IPS DF 4.7 (cell line): ENCODE data around the gene LRRFIP2.
"Not testable (repeated sequence)": the region's sequence is repeated elsewhere in the genome, so short reads cannot be mapped to it uniquely, and the experiment has no call there.

Experiments
- DNase-seq: peaks from one replicate; pipeline ENCODE4 v3.0.0-alpha.2; 2013; ENCODE audit warnings: low spot score; ENCODE audit errors: extremely low read depth

The LRRFIP2 gene

DNA sequence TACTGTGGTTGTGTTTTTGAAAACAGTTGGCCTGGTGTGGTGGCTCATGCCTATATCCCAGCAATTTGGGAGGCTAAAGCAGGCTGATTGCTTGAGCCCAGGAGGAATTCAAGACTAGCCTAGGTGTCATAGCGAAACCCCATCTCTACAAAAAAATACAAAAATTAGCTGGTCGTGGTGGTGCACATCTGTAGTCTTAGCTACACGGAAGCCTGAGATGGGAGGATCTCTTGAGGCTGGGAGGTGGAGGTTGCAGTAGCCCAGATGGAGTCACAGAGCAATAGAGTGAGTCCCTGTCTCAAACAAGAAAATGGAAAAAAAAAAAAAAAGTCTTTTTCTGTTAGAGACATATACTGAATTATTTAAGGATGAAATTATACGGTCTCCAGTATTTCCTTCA lies 14.7 kb upstream of the LRRFIP2 start:
- no peak for DNase-seq

DNA sequence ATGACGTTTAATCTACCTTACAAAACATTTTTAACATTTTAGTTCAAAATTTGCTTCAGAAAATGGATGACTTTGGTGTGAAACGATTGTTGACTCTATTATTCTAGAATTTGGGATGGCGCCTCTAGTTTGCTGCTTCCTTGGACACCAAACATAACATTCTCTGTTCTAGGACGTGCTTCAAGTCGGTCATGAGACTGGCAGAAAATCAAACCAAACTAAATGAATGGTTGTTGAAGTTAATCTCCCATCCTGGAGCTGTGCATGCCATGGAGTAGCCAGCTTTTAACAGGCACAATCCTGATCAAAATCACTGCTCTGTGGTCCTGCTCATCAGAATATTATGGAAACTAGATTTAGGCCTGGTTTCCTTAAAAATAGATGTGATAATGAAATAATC lies 9.6 kb upstream of the LRRFIP2 start:
- no peak for DNase-seq

DNA sequence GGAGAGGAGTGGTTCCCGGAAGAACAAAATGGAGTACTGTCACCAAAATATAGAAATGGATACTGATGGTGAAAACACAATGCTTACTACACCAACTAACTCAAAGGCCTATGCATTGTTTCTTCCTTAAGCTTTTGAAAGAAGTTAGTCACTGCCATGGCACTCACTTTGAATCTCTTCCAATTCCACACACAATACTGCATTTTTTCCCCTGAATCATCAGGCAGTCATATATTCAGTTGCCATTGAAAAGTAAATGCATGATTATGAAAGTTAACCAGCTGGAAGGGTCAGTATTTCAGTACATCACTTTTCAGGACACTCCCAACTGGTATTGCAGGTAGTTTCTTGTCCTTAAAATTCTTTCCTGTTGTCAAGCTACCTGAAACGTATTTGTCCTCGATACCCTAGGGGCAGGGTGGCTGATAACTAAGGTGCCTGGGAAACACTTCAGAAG lies 9.0 kb upstream of the LRRFIP2 start:
- DNase-seq, result no peak

DNA sequence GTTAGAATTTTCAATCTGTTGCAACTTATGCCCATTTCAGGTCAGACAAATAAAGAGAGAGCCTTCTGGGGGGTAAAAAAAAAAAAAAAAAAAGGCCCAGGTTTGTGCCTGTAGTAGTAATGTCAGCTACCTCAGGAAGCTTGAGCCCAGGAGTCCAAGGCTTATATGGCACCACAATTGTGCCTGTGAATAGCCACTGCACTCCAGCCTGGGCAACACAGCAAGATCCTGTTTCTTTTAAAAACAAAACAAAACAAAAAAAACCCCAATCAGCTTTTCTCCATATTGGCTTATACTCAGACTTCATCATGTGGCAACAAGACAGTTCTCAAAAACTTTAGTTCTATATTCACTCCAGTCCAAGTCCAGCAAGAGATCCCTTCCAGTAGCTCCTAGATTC lies 8.4 kb upstream of the LRRFIP2 start:
- DNase-seq, result no peak

DNA sequence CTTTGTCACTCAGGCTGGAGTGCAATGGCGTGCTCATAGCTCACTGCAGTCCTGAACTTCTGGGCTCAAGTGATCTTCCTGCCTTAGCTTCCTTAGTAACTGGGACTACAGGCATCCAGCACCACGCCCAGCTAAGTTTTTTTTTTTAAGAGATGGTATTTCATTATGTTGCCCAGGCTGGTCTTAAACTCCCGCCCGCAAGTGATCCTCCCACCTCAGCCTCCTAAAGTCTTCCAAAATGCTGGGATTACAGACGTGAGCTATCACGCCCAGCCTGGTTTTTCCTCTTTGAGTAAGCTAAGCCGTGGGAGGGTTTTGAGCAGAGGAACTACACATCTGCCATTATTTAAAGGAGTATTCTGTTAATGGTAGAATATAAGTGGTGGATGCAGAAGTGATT lies 7.4 kb upstream of the LRRFIP2 start:
- no peak for DNase-seq

DNA sequence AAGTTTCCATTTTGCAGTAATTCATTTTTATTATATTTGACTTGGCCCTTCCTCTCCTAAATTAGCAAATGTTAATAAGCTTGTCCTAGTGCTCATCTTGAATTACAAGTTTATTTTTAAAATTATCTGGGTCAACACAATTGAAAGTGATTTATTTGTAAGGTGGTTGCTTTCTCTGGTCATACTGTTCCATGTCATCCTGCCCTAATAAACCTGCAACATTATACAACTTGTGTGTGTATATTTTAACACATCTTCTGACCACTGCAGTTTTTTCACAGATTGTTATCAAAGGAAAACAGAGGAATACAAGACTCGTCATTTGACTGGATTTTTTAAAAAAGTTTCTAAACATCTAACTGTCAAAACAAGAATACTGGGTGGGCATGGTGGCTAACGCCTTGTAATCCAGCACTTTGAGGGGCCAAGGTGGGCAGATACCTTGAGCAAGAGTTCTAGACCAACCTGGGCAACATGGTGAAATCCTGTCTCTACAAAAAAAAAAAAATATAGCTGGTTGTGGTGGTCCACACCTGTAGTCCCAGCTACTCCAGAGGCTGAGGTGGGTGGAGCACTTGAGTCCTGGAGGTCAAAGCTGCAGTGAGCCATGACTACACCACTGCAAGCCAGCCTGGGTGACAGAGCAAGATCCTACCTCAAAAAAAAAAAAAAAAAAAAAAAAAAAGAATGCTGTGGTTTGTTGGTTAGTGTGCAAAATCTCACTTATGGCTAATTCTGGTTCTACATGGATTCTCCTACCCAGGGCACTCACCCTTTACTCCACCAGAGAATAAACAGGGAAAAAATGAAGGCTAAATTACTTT lies 5.0 kb upstream of the LRRFIP2 start:
- no peak for DNase-seq

DNA sequence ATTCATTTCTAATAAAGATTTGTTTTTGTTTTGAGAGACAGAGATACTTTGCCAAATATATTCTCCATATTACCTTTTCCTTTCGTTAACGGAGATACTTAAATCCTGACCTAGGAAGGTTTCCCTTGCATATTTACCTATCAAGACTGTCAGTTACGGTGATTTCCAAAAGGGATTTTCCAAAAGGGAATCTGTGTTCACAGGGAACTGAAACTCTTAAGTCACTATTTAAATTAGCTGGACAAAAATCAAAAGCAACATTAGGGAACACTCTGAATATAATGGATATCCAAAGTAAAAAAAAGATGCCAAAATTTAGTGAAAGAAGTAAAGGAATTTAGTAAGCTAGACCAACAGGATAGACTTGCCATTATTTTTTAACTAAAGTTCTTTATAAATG lies 576 bp downstream of the LRRFIP2 start:
- no peak for DNase-seq

DNA sequence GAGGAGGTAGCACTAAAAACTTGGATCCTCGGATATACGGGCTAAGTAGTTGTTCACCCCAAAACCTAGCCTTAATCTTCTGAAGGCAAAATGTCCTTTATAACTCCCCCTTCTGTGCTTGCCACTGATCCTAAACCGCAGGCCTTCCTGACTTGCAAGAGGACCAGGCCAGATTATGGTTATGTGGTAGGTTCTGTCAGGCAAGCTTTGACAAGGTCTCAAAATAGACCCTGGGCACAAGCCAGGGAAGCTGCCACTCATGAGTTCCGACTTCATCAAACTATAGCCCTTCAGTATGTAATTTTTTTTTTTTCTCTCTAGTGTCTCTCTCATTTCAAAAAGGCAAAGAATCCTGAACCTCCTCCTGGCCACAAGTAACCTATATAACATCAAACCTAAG lies 3.2 kb downstream of the LRRFIP2 start:
- DNase-seq, result no peak

DNA sequence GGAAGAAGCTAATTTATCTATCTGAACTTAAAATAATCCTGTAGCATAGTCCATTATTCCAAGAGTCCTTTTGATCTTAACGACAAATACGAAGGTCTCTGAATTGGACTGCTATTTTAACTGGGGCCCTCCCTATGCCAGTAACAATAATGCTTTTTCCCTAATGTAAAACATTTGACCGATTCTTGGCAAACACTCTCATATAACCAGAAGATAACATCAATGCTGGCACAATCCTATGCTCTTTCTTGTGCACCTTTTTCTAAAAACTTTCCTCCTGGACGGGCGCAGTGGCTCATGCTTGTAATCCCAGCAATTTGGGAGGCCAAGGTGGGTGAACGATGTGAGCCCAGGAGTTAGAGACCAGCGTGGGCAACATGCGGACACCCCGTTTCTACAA lies 3.9 kb downstream of the LRRFIP2 start:
- DNase-seq, result no peak

DNA sequence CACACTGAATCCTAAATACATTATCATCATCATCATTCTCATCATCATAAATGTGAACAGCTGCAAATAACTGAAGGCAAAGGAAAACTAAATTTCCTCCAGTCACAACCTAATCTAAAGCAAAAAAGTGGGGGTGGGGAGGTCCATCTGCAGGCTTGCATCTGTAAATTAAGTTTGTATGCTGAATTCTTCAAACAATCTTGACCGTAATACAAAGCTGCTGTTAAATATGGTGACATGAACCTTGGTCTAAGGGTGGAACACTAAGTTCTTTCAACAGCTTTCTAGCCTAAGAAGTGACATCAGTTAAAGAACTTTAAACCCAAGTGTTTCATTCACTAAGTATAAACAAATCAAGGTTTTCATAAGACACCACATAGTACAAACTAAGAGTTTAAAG lies 4.3 kb downstream of the LRRFIP2 start:
- no peak for DNase-seq

DNA sequence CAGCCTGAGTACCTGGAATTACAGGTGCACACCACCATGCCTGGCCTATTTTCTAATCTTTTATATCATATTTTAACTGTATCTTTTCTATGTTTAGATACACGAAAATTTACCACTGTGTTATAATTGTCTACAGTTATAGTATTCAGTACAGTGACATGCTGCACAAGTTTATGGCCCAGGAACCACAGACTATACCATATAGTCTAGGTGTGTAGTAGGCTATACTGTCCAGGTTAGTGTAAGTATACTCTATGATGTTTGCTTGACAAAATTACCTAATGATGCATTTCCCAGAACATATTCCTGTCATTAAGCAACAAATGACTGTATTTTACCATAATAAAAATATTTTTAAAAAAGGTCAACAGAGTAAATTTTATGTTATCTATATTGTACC lies 5.5 kb downstream of the LRRFIP2 start:
- DNase-seq, result no peak

DNA sequence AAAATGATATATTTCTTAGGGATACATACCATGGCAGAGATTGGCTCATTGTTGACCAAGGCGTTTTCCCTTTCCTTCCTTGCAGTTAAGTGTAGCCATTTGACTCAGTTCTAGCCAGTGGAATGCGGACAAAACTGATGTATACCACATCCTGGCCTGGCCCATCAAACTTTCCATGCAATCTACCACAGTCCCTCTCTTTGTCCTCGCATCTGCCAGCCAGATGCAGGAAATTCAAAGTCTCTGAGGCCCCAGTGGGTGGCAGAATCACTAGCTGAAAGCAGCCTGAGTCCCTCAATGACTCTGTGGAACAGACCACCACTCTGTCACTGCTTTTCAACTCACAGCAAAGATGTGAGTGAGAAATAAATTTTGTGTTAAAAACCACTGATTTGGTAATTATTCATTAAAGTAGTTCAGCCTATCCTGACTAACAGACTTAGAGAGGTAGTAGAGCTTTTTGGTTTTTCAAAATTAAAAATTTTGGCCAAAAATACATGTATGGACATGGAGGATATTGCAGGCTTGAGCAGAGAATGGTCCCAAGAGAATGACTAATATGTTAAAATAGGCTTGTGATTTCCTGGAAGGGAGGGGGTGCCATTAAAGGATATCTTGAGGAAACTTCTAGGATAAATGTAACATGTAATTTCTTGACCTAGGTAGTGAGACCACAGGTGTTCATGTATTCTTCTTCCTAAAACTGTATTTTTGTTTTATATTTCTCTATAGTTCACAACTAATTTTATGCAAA lies 10.9 kb downstream of the LRRFIP2 start:
- no peak for DNase-seq

DNA sequence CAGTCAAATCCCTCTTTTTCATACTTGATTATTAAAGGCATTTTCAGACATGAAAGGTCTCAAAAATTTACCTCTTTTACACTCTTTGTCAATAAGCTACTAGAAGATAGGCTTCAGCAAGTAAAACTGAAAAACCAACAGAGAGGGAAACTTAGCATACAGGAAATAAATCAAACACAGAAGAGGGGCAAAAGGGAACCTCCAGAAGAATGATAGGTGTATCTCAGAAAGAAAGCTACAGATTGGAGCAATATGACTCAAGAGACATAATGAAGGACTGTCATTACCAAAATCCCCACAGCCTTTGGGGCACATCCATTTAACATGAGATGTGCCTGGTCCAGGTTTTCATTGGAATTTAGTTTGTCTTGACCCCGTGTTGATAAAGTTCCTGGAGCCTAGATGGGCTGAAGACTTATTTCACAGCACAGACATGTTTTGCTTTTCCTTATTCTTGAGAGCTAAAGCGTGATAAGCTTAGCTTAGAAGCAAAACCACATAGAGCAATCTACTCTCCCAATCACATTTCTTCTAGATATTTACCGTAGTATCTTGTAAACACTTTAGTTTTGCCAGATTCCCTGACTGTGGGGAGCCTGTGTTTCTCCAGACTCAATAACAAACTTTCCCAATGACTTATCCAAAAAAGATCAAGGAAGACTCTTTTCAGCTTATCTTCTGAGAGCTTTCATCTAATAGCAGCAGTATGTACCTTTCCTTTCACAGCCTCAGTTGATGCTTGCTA lies 11.7 kb downstream of the LRRFIP2 start:
- DNase-seq, result no peak

DNA sequence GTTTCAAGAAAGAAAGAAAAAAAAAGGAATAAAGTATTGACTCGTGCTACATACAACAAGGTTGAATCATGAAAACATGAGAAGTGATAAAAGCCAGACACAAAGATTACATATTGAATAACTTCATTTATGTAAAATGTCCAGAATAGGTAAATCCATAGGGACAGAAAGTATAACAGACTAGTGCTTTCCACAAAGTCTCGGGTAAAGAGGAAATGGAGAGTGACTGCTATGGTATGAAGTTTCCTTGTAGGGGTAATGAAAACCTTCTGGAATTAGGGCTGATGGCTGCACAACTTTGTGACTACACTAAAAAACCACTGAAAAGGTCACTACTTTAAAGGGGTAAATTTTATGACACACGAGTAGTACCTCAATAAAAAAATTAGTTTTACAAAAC lies 13.0 kb downstream of the LRRFIP2 start:
- DNase-seq, result no peak

DNA sequence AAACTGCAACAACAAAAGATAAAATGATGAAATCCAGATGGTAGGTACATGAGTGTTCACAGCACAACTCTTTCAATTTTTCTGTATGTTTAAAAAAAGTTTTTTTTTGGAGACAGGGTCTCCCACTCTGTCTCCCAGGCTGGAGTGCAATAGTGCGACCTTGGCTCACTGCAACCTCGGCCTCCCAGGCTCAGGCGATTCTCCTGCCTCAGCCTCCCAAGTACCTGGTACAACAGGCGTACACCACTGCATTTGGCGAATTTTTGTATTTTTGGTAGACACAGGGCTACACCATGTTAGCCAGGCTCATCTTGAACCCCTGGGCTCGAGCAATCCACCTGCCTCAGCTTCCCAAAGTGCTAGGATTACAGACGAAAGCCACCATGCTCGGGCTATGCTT lies 18.6 kb downstream of the LRRFIP2 start:
- DNase-seq, result no peak

DNA sequence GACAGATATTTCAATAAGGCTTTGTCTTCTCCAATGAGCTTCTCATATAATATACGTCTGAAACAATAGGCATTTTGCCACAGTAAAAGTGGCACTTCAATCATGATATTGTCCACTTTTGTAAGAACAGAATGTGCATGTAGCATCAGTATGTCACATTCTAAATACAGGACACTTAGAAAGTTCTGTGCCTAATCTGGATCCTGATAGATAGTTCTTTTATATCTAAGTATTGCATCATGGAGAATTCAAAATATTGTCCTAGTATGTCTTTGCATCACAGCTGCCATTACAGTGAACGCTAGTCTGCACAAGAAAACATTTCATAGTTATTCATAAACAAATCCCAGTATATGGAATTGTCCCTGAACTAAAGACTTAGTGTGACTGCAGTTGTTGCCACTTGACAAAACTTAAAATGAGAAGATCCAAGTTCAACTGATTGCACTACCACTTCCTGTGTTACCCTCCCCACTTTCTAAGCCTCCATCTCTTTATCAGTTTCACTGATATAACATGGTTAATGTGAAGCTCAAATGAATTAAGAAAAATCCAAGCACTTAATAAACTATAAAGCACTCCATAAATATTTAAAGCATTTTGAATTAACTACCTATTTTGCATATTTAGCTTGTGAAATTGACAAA lies 19.6 kb downstream of the LRRFIP2 start:
- no peak for DNase-seq

DNA sequence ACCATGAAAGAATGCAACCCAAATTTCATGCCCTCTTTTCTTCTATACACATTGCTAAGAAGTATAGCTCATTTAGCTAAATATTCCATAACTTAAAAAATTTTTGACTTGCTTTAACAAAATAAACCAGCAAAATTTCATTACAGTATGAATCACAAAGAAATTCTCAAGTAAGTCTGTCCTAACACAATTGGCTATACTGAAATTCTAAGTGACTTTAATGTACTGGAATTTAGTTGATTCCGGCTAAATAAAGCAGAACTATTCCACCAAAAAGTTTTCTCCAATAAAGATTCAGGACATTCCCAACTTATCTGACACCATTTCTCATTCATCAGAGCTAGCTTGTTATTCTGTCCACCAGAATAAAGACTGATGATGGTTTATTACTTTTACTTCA lies 23.8 kb downstream of the LRRFIP2 start:
- no peak for DNase-seq

DNA sequence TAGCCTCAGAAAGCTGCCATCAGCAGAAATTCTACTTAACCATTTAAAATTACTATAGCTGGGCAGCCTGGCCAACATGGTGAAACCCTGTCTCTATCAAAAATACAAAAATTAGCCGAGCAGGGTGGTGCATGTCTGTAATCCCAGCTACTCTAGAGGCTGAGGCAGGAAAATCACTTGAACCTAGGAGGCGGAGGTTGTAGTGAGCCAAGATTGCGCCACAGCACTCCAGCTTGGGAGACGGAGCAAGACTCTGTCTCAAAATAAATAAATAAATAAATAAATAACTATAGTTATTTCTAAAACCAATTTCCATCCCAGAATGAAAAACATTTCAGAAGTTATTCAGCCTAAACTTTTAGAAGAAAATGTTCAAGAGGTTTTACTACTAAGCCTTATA lies 25.1 kb downstream of the LRRFIP2 start:
- no peak for DNase-seq

DNA sequence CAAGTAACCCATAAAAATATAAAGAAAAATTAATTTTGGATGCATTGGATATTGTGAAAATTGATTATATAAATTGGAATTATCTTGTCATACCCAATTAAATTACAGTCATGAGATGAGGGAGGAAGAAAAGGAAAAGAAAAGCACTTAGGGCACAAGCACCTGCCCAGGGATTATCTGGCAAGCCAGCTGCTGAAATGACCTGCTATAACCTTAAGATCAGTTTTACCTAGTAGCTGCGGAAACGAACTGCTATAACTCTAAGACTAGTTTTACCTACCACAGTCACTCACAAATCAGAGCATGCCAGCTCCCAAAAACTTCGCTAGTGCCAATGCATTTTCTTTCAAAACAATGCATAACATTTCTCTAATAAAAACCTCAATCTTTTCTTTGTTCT lies 26.2 kb downstream of the LRRFIP2 start:
- no peak for DNase-seq

DNA sequence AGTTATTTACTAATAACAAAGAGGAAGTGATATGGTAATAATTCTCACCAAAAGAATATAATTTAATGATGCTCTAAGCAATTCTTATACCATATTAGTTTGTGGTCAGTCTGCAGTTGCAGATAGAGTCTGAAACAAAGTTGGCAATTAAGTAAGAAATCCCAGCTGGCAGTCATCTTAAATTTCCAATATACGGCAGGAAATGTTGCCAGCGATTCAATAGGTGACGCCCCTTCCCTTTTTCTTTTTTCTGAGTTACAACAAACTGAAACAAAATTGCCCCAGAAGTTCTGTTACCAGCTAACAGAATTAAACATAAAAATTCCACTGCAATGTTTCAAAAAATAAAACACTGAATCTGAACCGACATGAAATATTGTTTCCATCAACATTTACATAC lies 26.7 kb downstream of the LRRFIP2 start:
- DNase-seq, result no peak

DNA sequence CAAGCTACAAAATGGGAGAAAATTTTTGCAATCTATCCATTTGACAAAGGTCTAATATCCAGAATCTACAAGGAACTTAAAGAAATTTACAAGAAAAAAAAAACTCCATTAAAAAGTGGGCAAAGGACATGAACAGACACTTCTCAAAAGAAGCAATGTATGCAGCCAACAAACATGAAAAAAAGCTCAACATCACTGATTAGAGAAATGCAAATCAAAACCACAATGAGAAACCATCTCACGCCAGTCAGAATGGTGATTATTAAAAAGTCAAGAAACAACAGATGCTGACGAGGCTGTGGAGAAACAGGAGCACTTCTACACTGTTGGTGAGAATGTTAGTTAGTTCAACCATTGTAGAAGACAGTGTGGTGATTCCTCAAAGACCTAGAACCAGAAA lies 27.5 kb downstream of the LRRFIP2 start:
- DNase-seq, result not testable (repeated sequence)

DNA sequence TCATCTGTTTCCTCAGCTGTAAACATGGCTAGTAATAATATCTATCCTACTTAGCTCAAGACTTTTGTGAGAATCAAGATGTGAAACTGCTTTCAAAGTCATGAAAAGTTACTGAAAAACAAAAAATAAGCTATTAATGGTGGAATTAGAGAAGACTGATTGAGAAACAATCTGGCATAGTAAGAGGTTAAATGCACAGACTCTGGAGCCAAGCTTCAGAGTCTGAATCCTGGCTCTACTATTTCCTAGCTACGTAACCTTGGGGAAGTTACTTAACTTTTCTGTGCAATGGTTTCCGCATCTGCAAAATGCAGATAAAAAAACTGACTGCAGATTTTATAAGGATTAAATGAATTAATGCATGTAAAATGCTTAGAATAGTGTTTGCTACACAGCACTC lies 28.8 kb downstream of the LRRFIP2 start:
- no peak for DNase-seq
